Neural progenitor cell (in vitro differentiated cells): ENCODE results near the gene MARCO.

Experiments used
- CTCF ChIP-seq: fragments of 200-600 bp; sonication (generic); IDR thresholded peaks from 2 replicates; pipeline ENCODE4 v1.5.1; 2017; ENCODE audit warnings: antibody characterized with exemption, mild to moderate bottlenecking
- EZH2phosphoT487 ChIP-seq: fragments of 200-600 bp; sonication (generic); IDR thresholded peaks from 2 replicates; pipeline ENCODE4 v1.6.1; 2017; ENCODE audit warnings: antibody characterized with exemption

- TF ChIP-seq CTCF (no peak), EZH2phosphoT487 (no peak)
Measured at GRCh38 chr2:119005555-119005954, 63.6 kb downstream of the MARCO start.
